ENCODE data around the gene ZNF674.

DNA sequence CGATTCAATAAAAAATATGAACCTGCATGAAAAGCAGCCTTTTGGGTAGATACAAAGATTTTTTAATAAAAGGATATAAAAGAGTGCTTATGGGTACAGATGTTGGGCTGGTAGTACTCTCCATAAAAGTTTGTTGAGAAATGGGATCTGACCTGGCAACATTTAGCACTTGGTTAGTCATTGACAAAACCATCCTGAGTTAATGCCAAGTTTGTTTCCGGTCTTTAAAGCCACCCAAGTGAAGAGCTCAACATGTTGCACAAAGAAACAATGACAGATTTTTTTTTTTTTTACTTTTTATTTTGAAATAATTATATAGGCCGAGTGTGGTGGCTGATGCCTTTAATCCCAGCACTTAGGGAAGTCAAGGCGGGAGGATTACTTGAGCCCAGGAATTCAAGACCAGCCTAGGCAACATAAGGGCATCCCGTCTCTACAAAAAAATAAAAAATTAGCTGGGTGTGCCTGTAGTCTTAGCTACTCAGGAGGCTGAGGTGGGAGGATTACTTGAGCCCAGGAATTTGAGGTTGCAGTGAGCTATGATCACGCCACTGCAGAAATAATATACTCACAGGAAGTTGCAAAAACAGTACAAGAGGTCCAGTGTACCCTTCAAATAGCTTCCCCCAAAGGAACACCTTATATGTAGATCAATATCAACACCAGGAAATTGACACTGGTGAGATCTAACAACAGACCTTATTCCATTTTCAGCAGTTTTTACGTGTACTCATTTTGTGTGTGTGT lies 44.9 kb upstream of the ZNF674 start:
- TF ChIP-seq GATA3 (IDR thresholded peaks at IDR 0.05; ENCODE audit: low read depth, low read length): no peak
- no peak for TF ChIP-seq GATA2 (IDR thresholded peaks at IDR 0.05; ENCODE audit: low read depth, low read length)
